Right renal cortex interstitium (tissue), 3 donors: ENCODE measurements around the gene KIAA0586. TPM values are rescaled to one million over a fixed set of nuclear protein-coding genes. Genes with fewer than 3 reads are reported as not detected.
"Not testable (repeated sequence)": the region's sequence is repeated elsewhere in the genome, so short reads cannot be mapped to it uniquely, and the experiment has no call there.

Experiments
- DNase-seq, 3 donors: peaks; one replicate each; pipeline ENCODE4 v3.0.0-alpha.2; 2013; ENCODE audit warnings: low read depth in 3 of 3, low spot score in 2 of 3
- polyA plus RNA-seq, 3 donors: library from polyadenylated mRNA; unstranded; fragments of 120-200 nt; gene quantifications; one replicate each; pipeline ENCODE4 v1.2.1, GENCODE V29; 2013; ENCODE audit not compliant: insufficient read length in 3 of 3

The KIAA0586 gene
- 10 to 100 TPM; 22.2 to 24.8 (median 23.1) TPM for polyA plus RNA-seq

DNA sequence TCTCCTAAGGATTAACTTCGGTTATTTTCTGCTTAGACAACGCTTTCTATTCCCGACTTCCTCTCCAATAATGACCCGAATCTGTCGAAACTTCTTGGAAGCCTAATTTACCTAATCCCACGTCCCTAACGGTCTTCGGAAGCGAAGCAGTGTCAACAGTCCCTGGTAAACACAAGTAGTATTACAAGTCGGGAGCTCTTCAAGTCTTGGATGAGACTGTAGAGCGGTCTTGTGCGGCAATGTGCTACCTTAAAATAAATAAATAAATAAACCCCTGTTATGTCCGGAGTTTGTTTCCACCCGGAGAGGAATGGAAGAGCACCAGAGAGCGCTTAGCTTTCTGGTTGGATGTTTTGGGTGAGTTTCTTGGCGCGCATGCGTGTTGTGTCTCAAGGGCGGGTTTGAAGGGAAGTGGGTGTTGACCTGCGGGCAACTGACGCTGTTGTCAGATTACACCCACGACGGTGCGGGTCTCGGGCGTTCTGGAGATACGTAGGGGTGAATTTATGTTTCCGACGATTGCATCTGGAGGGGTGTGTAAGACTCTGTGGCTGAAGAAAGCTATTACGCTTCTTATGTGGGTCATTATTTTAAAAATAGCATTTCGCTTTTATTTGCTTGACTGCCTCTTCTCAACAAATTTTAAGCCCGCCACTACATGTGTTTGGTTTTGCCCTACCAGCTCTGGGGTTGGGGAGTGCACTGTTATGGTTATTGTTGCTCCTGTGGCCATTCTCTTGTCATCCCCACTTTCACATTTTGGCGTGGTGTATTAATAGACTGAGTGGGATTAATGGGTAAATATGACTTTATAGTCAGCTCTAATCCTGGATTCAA is at the start of gene KIAA0586, which contains the start of gene TIMM9:
TSS of gene KIAA0586 (plus strand) at position 439 of the 837 bp plus-strand sequence. CDS start 546 bp downstream, outside the sequence.
TSS of gene TIMM9 (minus strand) at position 251 of the 837 bp plus-strand sequence. CDS start 15,586 bp downstream, outside the sequence.
- DNase-seq = peak; percentile 96 to 98 (median 98)

DNA sequence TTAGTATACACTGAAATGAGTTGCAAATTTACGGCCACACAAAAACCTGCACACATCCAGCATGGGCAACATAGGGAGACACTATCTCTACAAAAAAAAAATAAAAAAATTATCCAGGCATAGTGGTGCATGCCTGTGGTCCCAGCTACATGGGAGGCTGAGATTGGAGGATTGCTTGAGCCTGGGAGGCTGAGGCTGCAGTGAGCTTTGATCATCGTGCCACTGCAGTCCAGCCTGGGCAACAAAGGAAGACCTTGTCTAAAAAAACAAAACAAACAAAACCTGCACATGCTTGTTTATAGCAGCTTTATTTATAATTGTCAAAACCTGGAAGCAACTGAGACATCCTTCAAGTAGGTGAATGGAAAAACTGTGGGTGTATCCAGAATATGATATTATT is 36.7 kb upstream of the KIAA0586 start:
- no peak for DNase-seq

DNA sequence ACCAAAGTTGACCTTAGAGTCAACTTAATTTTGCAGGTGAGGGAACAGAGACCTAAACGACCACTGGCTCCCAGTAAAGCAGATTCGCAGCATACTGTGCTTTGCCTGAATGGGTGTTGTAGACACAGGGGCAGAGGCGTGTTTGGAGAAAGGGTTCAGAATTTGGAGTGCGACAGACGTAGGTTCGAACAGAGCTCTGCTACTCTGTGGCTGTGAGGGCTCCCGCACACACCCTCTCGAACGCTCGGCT is 32.0 kb upstream of the KIAA0586 start:
- peak in 1 of 3 donors; percentile 4 for DNase-seq

DNA sequence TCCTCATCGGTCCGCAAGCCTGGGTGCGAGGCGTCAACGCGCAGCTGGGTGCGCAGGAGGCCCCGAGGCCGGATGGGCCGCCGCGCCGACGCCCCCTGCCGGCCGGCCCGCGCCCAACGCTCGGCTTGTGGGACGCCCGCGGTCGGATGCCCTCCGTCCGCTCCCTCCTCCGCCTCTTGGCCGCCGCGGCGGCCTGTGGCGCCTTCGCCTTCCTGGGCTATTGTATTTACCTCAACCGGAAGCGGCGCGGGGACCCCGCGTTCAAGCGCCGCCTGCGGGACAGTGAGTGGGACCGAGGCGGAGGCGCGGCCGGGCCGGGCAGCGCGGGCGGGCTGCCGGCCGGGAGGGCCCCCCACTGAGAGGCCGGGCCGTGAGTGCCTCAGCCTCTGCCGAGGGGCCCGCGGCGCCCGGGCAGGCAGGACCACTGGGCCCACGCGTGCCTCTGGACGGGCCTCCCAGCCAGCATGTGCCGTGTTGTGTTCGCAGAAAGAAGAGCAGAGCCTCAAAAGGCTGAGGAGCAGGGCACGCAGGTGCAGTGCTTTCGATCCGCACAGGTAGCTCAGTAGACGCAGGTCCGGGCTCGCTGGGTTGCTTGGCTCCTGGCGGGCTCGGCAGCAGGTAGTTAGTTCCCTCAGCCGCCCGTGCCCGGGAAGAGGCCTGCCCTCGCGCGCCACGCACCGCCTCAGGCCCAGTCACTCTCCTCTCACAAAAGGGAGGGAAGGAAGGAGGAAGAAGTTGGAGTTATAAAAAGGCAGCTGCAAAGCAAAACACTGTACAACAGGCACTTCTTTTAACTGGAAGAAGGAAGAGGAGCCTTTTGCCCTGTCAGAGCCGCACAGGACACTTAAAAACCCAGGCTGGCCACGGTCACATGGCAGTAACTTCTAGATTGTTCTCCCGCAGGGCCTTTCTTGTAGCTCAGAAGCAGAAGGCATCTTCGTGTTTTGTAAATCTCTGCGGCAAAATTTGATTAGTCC is 31.4 kb upstream of the KIAA0586 start, which contains the start of gene TOMM20L:
TSS of gene TOMM20L (plus strand) at position 119 of the 977 bp plus-strand sequence. CDS start at position 147, 28 bp downstream.
- DNase-seq = peak; percentile 42 to 53 (median 52)

DNA sequence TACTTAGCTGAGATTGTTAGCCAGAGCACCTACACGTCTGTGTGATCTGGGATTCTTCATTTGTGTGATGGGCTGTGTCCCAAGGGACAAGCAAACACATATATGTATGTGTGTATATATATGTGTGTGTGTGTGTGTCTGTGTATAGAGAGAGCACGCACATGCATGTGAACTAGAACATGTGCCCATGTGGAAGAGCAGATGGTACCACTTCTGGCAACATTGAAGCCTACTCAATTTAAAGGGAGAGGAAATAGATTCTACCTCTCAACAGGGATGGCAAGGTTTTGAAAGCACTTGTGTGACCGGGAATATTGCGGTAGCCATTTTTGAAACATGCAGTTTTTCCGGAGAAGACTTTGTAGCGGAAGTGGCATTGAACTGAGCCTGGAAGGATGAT is 30.4 kb upstream of the KIAA0586 start:
- DNase-seq = no peak

DNA sequence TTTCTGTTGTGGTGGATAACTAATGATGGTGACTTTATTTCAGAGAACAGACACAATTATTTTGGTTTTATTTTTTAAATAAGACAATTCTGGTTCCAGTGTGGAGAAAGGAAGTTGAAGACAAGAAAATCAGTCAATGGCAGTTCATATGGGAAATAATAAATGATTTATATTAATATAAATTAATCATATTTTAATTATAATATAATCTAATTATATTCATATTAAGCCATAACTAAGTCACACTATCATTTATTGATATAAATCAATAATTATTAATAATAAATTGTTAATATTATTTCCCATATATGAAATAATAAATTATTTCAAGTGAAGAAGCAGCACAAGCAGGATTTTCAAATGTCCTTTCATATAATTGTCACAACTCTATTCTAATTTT is 29.0 kb upstream of the KIAA0586 start:
- DNase-seq = no peak

DNA sequence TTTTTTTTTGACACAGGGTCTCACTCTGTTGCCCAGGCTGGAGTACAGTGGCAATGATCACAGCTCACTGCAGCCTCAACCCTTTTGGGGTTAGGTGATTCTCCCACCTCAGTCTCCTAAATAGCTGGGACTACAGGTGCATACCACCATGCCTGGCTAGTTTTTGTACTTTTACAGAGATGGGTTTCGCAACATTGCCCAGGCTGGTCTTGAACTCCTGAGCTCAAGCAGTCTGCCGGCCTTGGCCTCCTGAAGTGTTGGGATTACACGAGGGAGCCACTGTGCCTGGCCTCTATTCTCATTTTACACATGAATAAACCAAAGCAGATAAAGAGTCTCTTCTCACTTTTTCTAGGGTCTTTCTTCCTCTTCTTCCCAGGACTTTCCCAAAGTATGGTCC is 28.6 kb upstream of the KIAA0586 start:
- DNase-seq = no peak

DNA sequence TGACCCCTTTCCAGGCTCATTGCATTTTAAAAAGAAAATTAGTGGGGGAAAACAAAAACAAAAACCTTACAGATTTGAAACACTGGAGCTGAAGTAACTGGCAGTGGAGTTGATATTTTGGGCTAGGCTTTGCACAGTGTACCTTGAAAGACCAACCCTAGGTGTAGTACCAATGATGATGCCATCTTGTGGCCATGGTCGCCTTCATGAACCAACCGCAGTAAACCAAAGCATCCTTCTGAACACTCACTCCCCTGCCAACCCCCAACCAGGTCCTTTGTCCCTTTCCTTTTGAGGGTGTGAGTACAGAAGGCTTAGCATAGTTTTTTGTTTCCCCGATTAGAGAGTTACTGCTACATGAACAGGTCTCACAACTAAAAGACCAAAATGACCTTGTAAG is 25.9 kb upstream of the KIAA0586 start:
- DNase-seq = no peak

DNA sequence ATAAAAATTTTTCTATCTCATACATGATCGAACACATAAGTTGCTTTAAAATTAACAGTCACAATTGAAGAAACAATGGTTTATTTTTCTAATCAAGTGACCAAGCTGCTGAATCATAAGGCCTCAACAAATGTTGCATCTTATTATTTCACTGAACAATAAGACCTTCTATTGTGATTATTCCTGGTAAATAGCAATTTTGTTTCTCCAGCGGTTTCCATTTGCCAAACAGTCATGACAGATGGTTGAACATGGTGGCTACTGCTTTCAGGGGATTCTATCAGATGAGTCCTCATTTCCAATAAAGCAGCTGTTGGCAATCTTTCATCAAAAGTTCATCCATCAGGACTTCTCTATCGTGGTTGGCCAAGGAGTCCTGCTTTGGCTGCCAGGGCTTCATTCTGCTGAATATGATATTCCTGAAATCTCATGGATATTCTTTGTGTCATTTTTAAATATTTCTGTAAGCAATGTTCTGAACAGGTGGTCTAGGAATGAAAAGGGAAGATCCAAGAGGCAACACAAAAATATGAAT is 18.8 kb upstream of the KIAA0586 start:
- DNase-seq = no peak

DNA sequence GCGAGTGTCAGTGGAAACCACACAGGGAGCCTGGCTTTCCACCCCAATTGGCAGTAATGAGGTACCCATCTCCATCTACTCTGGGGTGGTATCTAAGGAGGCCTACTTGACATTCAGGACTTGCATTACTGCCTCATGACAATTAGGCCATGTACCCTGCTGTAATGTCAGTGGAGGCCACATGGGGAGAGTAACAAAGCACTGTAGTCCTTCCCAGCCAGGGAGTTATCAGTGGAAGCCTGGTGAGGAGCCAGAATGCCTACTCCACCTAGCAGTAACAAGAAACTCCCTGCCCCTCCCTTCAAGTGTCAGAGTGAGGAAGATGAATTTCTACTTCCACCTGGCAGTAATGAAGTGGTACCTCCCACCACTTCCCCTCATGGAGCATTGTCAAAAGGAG is 12.7 kb upstream of the KIAA0586 start:
- DNase-seq = no peak

DNA sequence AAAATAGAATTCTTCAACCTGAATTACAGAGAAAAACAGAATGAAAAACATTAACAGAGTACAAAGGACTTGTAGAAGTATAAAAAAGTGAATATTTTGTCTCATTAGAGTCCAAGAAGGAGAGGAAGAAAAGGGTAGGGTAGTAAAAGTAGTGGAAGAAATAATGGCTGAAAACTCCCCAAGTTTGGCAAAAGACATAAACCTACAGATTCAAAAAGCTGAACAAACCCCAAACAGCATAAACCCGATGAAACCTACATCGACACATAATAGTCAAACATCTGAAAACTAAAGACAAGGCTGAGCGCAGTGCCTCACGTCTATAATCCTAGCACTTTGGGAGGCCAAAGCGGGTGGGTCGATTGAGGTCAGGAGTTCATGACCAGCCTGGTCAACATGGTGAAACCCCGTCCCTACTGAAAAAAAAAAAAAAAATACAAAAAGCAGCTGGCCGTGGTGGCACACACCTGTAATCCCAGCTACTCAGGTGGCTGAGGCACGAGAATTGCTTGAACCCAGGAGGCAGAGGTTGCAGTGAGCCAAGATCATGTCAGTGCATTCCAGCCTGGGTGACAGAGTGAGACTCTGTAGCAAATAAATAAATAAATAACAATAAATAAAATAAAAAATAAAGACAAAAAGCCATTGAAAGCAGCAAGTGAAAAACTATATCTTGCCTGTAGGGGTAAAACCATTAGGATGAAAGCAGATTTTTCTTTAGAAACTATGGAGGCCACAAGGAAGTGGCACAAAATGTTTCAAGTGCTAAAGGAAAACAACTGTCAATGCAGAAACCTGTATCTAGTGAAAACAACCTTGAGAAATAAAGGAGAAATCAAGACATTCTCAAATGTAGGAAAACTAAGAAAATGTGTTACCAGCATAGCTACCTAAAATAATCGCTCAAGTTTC is 11.6 kb upstream of the KIAA0586 start:
- DNase-seq = no peak

DNA sequence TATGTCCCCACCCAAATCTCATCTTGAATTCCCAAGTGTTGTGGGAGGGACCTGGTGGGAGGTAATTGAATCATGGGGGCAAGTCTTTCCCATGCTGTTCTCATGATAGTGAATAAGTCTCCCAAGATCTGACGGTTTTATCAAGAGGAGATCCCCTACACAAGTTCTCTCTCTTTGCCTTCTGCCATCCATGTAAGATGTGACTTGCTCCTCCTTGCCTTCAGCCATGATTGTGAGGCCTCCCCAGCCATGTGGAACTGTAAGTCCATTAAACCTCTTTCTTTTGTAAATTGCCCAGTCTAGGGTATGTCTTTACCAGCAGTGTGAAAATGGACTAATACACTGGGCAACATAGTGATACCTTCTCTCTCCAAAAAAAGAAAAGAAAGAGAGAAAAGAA is 10.6 kb upstream of the KIAA0586 start:
- DNase-seq = not testable (repeated sequence)

DNA sequence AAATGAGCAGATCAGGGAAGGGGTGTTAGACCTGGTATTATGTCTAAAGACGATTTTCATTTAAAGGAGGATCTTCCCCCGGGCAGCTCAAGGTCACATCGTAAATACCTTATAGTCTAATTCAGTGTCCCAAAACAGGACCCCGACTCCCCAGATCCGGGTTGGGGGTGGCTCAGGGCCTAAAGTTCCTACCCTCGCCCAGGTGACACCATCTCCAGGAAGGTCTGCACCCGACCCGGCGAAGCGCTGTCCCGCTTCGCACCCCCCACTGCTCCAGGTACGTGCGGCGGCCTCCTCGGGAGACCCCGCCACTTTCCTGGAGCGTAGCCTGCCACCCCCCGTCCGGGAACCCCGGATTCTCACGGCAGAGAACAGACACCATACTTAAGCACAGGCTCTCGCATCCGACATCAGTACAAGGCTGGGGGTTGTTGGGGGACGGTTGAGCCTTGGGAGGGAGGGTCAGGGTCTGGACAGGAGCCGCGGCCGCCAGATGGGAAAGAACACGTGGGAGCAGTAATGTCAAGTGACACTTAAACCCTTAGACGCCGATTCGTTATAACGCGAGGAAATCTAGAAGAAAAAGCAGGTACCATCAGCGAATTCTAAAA is 744 bp upstream of the KIAA0586 start:
- DNase-seq = peak in 2 of 3 donors; percentile 1 to 66

DNA sequence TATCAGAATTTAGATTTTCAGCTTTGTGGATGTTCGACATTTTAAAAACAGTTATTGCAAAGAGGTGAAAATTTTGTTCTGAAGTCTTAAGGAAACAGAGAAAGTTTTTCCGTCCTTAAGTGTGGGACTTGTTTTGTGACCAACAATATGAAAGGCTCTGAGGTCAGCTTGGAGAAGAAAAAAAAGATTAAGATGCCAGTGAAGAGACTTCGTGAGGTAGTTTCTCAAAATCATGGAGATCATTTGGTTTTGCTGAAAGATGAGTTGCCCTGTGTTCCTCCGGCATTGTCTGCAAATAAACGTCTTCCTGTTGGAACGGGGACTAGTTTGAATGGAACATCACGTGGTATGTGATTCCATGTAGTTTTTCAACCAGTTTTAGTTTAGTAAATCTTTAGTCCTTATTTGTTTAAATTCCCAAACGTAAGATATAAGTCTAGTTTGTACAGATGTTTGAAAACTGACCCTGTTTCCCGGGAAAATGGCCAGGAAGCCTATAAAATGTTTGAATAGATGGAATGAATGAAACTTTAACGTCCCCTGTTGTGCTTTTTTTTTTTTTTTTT is 682 bp downstream of the KIAA0586 start:
- peak; percentile 15 to 33 (median 16) for DNase-seq

DNA sequence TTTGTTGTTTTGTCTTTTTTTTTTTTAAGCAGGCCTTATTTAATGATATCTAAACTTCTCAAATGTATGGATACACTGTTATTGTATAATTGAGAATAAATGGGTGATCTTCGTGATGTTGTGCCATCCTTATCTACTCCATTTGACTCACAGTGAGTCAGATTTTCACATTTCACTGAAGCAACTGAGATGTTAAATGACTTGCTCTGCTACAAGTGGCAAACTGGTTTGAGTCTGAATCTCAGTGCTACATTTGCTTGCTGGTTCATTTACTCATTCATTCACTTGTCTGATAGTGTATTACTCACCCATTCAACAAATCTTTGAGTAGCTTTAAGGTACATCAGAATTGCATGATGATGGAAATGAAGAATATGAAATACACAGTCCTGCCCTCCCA is 2.6 kb downstream of the KIAA0586 start:
- no peak for DNase-seq

DNA sequence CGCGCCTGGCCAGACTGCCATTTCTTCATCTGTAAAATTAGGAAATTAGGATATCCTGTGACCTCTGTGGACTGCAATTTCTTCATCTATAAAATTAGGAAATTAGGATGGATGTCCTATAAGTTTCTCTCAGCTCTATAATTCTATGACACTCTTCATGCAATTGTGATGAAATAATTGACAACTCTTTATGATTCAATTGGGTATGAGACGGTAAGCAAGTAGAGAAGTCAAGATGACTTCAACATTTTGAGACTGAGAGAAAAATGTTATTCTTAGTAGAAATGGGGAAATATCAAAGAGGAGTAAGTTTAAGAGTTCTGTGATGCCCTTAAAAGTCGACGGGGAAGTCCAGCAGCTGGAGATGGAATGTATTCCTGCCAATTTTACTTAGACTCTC is 12.0 kb downstream of the KIAA0586 start:
- DNase-seq = no peak

DNA sequence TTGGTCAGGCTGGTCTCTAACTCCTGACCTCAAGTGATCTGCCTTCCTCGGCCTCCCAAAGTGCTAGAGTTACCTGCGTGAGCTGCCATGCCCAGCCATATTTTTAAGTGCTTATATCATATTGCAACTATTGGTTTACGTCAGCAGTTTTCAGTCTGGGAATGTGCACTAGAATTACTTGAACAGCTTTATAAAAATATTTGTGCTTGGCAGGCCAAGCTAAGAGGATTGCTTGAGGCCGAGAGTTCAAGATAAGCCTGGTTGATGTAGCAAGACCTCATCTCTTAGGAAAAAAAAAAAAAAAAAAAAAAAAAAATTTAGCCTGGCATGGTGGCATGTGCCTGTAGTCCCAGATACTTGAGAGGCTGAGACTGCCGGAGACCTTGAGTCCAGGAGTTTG is 17.1 kb downstream of the KIAA0586 start:
- no peak for DNase-seq

DNA sequence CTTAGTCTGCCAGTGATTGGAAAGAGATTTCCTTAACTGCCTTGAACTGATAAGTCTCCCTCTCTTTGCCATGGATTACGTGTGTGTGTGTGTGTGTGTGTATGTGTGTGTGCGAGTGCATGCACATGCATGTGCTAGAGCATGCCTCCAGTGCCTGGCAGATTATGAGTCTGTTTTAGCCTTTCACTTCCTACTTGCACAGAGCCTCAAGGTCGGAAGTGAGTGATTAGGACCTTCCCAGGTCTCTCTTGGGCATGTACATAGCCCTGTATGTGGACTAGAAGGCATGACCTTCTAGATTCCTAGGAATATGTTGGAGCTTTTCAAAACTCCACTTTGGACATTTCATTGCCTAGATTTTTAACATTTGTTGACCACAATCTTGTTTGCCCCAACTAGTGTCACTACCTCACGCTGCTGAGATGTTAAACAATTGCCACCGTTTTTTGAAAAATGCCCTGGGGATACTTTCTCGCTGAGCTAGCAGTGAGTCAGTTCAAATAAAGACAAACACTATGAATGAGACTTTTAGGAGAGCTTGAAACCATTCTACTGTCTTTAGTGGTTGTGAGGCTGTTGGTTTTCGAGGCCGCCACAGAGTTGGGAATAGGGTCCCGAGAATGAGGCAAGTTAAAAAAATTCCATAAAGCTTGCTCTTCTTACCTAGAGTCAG is 28.2 kb downstream of the KIAA0586 start:
- no peak for DNase-seq

DNA sequence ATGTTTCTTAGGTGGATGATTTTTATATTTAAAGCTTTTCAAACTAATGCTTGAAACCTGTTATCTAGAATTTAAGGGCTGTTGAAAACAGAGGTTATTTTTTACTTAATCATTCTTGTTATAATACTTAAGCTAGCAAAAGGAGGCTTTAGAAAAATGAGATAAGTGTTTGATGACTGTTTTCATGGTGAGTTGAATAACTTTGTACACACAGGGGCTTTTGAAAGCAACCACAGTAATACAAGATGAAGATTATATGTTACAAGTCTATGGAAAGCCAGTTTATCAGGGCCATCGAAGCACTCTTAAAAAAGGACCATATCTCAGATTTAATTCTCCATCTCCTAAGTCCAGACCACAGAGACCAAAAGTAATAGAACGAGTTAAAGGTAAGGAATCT is 33.3 kb downstream of the KIAA0586 start:
- DNase-seq = no peak
